Right lobe of liver (tissue), 4 donors: ENCODE results near the gene XBP1.

Source experiments
- POLR2A ChIP-seq: fragments of 450-650 bp; IDR thresholded peaks from one replicate; pipeline ENCODE4 v1.6.1; 2017; ENCODE audit warnings: antibody characterized with exemption, mild to moderate bottlenecking
- TF ChIP-seq, protein P1 (sequence below), 4 donors: fragments of 200-600 bp in 3 of 4; fragments of 450-650 bp in 1 of 4; IDR thresholded peaks; one replicate each; pipeline versions ENCODE4 v1.5.1 to v1.8.0; 2016 to 2022; ENCODE audit warnings: antibody characterized with exemption in 4 of 4, mild to moderate bottlenecking in 2 of 4
- donor health status: DM: no; HTN: no; CAD: no.
- donor health status: DM: no; HTN: no; CAD: no.
- donor health status: DM: no; HTN: yes; CAD: no.

DNA sequence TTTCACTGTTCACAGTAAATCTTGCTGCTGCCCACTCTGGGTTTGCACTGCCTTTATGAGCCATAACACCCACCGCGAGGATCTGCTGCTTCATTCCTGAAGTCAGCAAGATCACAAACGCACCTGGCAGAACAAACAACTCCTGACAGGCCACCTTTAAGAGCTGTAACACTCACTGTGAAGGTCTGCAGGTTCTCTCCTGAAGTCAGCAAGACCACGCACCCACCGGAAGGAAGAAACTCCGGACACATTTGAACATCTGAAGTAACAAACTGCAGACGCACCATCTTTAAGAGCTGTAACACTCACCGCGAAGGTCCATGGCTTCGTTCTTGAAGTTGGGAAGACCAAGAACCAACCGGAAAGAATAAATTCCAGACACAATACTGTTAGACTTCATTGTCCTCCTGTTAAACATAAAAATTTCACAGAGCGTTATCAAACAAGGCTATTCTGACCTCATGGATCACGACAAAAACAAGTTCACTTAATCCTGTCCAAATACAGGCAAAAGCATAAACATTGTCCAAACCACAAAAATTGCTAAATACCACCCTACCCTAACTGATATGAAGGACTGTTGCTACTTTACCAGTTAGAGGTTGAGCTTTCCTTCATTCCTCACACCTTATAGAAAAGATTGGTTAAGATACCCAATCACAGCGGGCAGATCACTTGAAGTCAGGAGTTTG lies 30.8 kb downstream of the XBP1 start:
- TF ChIP-seq, protein P1, sequence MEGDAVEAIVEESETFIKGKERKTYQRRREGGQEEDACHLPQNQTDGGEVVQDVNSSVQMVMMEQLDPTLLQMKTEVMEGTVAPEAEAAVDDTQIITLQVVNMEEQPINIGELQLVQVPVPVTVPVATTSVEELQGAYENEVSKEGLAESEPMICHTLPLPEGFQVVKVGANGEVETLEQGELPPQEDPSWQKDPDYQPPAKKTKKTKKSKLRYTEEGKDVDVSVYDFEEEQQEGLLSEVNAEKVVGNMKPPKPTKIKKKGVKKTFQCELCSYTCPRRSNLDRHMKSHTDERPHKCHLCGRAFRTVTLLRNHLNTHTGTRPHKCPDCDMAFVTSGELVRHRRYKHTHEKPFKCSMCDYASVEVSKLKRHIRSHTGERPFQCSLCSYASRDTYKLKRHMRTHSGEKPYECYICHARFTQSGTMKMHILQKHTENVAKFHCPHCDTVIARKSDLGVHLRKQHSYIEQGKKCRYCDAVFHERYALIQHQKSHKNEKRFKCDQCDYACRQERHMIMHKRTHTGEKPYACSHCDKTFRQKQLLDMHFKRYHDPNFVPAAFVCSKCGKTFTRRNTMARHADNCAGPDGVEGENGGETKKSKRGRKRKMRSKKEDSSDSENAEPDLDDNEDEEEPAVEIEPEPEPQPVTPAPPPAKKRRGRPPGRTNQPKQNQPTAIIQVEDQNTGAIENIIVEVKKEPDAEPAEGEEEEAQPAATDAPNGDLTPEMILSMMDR (IDR thresholded peaks at IDR 0.05): no peak
- TF ChIP-seq POLR2A: no peak
